GM21529 (cell line): Measurements from ENCODE around the gene SMYD3.

Experiments
- ATAC-seq: cut with Tn5 transposase; IDR thresholded peaks from one replicate; pipeline ENCODE4 v1.9.1; 2021; ENCODE audit not compliant: unreplicated experiment

Gene SMYD3

GRCh38 chr1:246516126-246516525 lies 9.0 kb upstream of the SMYD3 start:
- ATAC-seq, result no peak

- ATAC-seq, result no peak
Observed at GRCh38 chr1:246515390-246516005, 8.4 kb upstream of the SMYD3 start.

- no peak for ATAC-seq
Observed at GRCh38 chr1:246513619-246514343, 6.7 kb upstream of the SMYD3 start.

- no peak for ATAC-seq
Observed at GRCh38 chr1:246513041-246513440, 6.0 kb upstream of the SMYD3 start.

GRCh38 chr1:246512635-246513034 lies 5.6 kb upstream of the SMYD3 start:
- ATAC-seq, result no peak

- no peak for ATAC-seq
Observed at GRCh38 chr1:246512230-246512629, 5.2 kb upstream of the SMYD3 start.

- no peak for ATAC-seq
Observed at GRCh38 chr1:246511203-246511602, 4.1 kb upstream of the SMYD3 start.

GRCh38 chr1:246510147-246511030 lies 3.3 kb upstream of the SMYD3 start:
- no peak for ATAC-seq

GRCh38 chr1:246508897-246509688 lies 2.0 kb upstream of the SMYD3 start:
- ATAC-seq, result no peak

GRCh38 chr1:246506367-246506673 lies 759 bp downstream of the SMYD3 start:
- peak; percentile 24 for ATAC-seq

- no peak for ATAC-seq
Observed at GRCh38 chr1:246503341-246503740, 3.7 kb downstream of the SMYD3 start.

GRCh38 chr1:246497331-246497915 lies 9.7 kb downstream of the SMYD3 start:
- ATAC-seq, result peak; percentile 71

- no peak for ATAC-seq
Observed at GRCh38 chr1:246492611-246493245, 14.4 kb downstream of the SMYD3 start.

GRCh38 chr1:246491551-246492053 lies 15.5 kb downstream of the SMYD3 start:
- no peak for ATAC-seq

- ATAC-seq, result no peak
Observed at GRCh38 chr1:246488674-246489073, 18.4 kb downstream of the SMYD3 start.

GRCh38 chr1:246483569-246483933 lies 23.5 kb downstream of the SMYD3 start:
- ATAC-seq, result no peak

GRCh38 chr1:246482805-246483568 lies 24.1 kb downstream of the SMYD3 start:
- ATAC-seq, result peak; percentile 64

- no peak for ATAC-seq
Observed at GRCh38 chr1:246479061-246479460, 28.0 kb downstream of the SMYD3 start.

- ATAC-seq, result no peak
Observed at GRCh38 chr1:246477634-246478033, 29.4 kb downstream of the SMYD3 start.
